Measurements from ENCODE around the gene TNFAIP3.

DNA sequence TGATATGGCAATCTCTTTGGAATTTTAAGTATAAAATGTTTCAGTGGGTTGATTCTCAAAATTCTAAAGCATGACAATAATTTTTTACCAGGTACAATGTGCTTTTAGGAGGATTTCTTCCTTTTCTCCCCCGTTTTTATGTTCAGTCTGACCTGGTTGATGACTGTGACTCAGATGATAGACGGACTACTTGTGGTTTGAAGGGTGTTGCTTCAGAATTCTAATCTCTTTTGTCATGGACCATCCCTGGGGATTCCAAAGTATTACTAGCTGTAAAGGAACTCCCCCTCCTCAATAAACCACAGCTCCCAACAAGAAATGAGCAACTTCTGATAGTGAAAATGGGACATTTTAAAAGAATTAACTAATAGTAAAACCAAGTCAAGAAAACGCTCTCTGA is 34.9 kb upstream of the TNFAIP3 start:
- TF ChIP-seq, protein P1, sequence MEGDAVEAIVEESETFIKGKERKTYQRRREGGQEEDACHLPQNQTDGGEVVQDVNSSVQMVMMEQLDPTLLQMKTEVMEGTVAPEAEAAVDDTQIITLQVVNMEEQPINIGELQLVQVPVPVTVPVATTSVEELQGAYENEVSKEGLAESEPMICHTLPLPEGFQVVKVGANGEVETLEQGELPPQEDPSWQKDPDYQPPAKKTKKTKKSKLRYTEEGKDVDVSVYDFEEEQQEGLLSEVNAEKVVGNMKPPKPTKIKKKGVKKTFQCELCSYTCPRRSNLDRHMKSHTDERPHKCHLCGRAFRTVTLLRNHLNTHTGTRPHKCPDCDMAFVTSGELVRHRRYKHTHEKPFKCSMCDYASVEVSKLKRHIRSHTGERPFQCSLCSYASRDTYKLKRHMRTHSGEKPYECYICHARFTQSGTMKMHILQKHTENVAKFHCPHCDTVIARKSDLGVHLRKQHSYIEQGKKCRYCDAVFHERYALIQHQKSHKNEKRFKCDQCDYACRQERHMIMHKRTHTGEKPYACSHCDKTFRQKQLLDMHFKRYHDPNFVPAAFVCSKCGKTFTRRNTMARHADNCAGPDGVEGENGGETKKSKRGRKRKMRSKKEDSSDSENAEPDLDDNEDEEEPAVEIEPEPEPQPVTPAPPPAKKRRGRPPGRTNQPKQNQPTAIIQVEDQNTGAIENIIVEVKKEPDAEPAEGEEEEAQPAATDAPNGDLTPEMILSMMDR (IDR thresholded peaks at IDR 0.05; ENCODE audit: low read depth, low read length), result no peak
- no peak for TF ChIP-seq EZH2phosphoT487 (IDR thresholded peaks at IDR 0.05; ENCODE audit: low read depth)
